H1 (cell line): ENCODE results near the gene SYT17. TPM values are rescaled to one million over a fixed set of nuclear protein-coding genes. Genes with fewer than 3 reads are reported as not detected.

Experiments used
- CTCF ChIA-PET: fragments of 300-600 bp; sonication (Branson Sonifier 250); formaldehyde crosslinking; loops from one replicate; lab custom pipeline; 2021; ENCODE audit not compliant: partially characterized antibody; lab: Charles Lee
- POLR2A ChIA-PET: fragments of 300-600 bp; sonication (Branson Sonifier 250); formaldehyde crosslinking; loops from one replicate; lab custom pipeline; 2021; ENCODE audit warnings: inconsistent platforms; ENCODE audit not compliant: partially characterized antibody; lab: Charles Lee
- DNase-seq, 2 experiments: peaks; one replicate each; pipeline versions ENCODE4 v3.0.0 to v3.0.0-alpha.2; 2010 to 2022; ENCODE audit warnings: low spot score in 2 of 2, low read depth in 1 of 2, mixed read lengths in 1 of 2
- FAIRE-seq: peaks from 2 replicates; lab custom pipeline; 2011; peaks lifted over from hg19 to GRCh38; lab: Jason Lieb, UNC
- H2AFZ ChIP-seq: 2 replicates; pipeline ENCODE4 v1.8.1; 2012; ENCODE audit warnings: low read length, inconsistent platforms
- H2AK5ac ChIP-seq: 2 replicates; pipeline ENCODE4 v1.6.1; 2013; ENCODE audit warnings: low read depth, low read length
- H2BK120ac ChIP-seq: replicated peaks from 2 replicates; pipeline ENCODE3; 2013; ENCODE audit warnings: low read depth, low read length, inconsistent platforms
- H2BK12ac ChIP-seq: 2 replicates; pipeline ENCODE4 v1.6.1; 2013; ENCODE audit warnings: low read depth, low read length
- H2BK15ac ChIP-seq: 2 replicates; pipeline ENCODE4 v1.6.1; 2013; ENCODE audit warnings: low read length
- H2BK20ac ChIP-seq: 2 replicates; pipeline ENCODE4 v1.6.1; 2013; ENCODE audit warnings: low read length
- H2BK5ac ChIP-seq: 2 replicates; pipeline ENCODE4 v1.6.1; 2013; ENCODE audit warnings: low read depth, low read length
- H3K14ac ChIP-seq: 2 replicates; pipeline ENCODE4 v1.6.1; 2013; ENCODE audit warnings: inconsistent platforms; ENCODE audit not compliant: insufficient read length
- H3K18ac ChIP-seq: 2 replicates; pipeline ENCODE4 v1.6.1; 2013; ENCODE audit warnings: low read length; ENCODE audit errors: extremely low read depth
- H3K23ac ChIP-seq: 2 replicates; pipeline ENCODE4 v1.6.1; 2013; ENCODE audit warnings: inconsistent platforms; ENCODE audit not compliant: insufficient read length
- H3K23me2 ChIP-seq: 2 replicates; pipeline ENCODE4 v1.6.1; 2013; ENCODE audit warnings: low read depth, low read length
- H3K27ac ChIP-seq: 2 replicates; pipeline ENCODE4 v1.6.1; 2011; ENCODE audit warnings: low read depth, low read length, inconsistent platforms
- H3K27me3 ChIP-seq, 4 experiments: replicated peaks in 1 of 4; 1 replicate in 1 of 4; 2 replicates in 3 of 4; pipeline versions ENCODE4 v1.6.1 to v1.8.1; 2011 to 2013; ENCODE audit warnings: low read length in 3 of 4, mild to moderate bottlenecking in 3 of 4, inconsistent platforms in 2 of 4, mixed read lengths in 2 of 4, moderate library complexity in 1 of 4; ENCODE audit not compliant: control insufficient read depth in 3 of 4, insufficient read depth in 3 of 4; ENCODE audit errors: extremely low read depth in 1 of 4
- H3K36me3 ChIP-seq, 4 experiments: 2 replicates each; pipeline versions ENCODE4 v1.6.1 to v1.8.1; 2011 to 2013; ENCODE audit warnings: mild to moderate bottlenecking in 4 of 4, low read length in 3 of 4, moderate library complexity in 2 of 4, control low read depth in 1 of 4, inconsistent platforms in 1 of 4; ENCODE audit not compliant: insufficient read depth in 4 of 4, control insufficient read depth in 2 of 4
- H3K4ac ChIP-seq: replicated peaks from 2 replicates; pipeline ENCODE3; 2013; ENCODE audit warnings: low read length, low read depth, mixed read lengths, inconsistent platforms; ENCODE audit not compliant: insufficient read length
- H3K4me1 ChIP-seq, 4 experiments: replicated peaks in 1 of 4; 1 replicate in 1 of 4; 2 replicates in 3 of 4; pipeline versions ENCODE4 v1.6.1 to v1.8.1; 2011 to 2013; ENCODE audit warnings: low read length in 3 of 4, inconsistent platforms in 2 of 4, mixed read lengths in 1 of 4; ENCODE audit not compliant: insufficient read depth in 4 of 4, control insufficient read depth in 3 of 4
- H3K4me2 ChIP-seq, 2 experiments: 2 replicates each; pipeline versions ENCODE4 v1.6.1 to v1.8.1; 2011 to 2013; ENCODE audit warnings: low read depth in 2 of 2, low read length in 2 of 2, control low read depth in 1 of 2, inconsistent platforms in 1 of 2, mild to moderate bottlenecking in 1 of 2; ENCODE audit not compliant: insufficient read depth in 1 of 2
- H3K4me3 ChIP-seq, 4 experiments: fragments of 200-600, 300-600 bp in 1 of 4; sonication (generic), shearing (Covaris generic), sonication (Bioruptor Twin) in 1 of 4; 2 replicates each; pipeline versions ENCODE4 v1.5.1 to v1.8.1; 2011 to 2016; ENCODE audit warnings: low read length in 4 of 4, low read depth in 3 of 4, control low read depth in 2 of 4, inconsistent platforms in 2 of 4, mild to moderate bottlenecking in 2 of 4, mixed read lengths in 1 of 4, moderate library complexity in 1 of 4; ENCODE audit not compliant: insufficient read depth in 2 of 4; ENCODE audit errors: extremely low read depth in 1 of 4
- H3K56ac ChIP-seq: replicated peaks from 2 replicates; pipeline ENCODE3; 2013; ENCODE audit warnings: low read depth, mild to moderate bottlenecking, mixed read lengths, low read length, inconsistent platforms; ENCODE audit not compliant: insufficient read length
- H3K79me1 ChIP-seq: 2 replicates; pipeline ENCODE4 v1.6.1; 2013; ENCODE audit warnings: low read depth, low read length, control low read depth
- H3K79me2 ChIP-seq, 2 experiments: 2 replicates each; pipeline versions ENCODE4 v1.6.1 to v1.8.1; 2012 to 2013; ENCODE audit warnings: low read length in 2 of 2, mild to moderate bottlenecking in 2 of 2, inconsistent platforms in 1 of 2; ENCODE audit not compliant: insufficient read depth in 2 of 2, control insufficient read depth in 1 of 2
- H3K9ac ChIP-seq, 4 experiments: replicated peaks in 1 of 4; 1 replicate in 1 of 4; 2 replicates in 3 of 4; pipeline versions ENCODE4 v1.6.1 to v1.8.1; 2011 to 2013; ENCODE audit warnings: low read depth in 3 of 4, low read length in 3 of 4, control low read depth in 2 of 4, mild to moderate bottlenecking in 2 of 4, moderate library complexity in 2 of 4, inconsistent platforms in 1 of 4; ENCODE audit errors: extremely low read depth in 1 of 4
- H3K9me3 ChIP-seq, 2 experiments: 2 replicates each; pipeline versions ENCODE4 v1.6.1 to v1.8.1; 2012 to 2013; ENCODE audit warnings: mild to moderate bottlenecking in 2 of 2, moderate library complexity in 2 of 2, control low read depth in 1 of 2, inconsistent platforms in 1 of 2, low read depth in 1 of 2, low read length in 1 of 2, mixed read lengths in 1 of 2; ENCODE audit not compliant: insufficient read depth in 2 of 2
- H4K20me1 ChIP-seq, 2 experiments: replicated peaks in 1 of 2; 2 replicates each; pipeline versions ENCODE3 to v1.8.1; 2011 to 2013; ENCODE audit warnings: inconsistent platforms in 2 of 2, low read length in 2 of 2, mild to moderate bottlenecking in 1 of 2; ENCODE audit not compliant: insufficient read depth in 2 of 2, control insufficient read depth in 1 of 2
- H4K5ac ChIP-seq: 2 replicates; pipeline ENCODE4 v1.6.1; 2013; ENCODE audit warnings: low read length, low read depth, mixed read lengths, inconsistent platforms; ENCODE audit not compliant: insufficient read length
- H4K8ac ChIP-seq: 2 replicates; pipeline ENCODE4 v1.8.0; 2013; ENCODE audit warnings: mild to moderate bottlenecking, moderate library complexity, low read length, inconsistent platforms; ENCODE audit not compliant: insufficient read depth; ENCODE audit errors: extremely low read depth
- H4K91ac ChIP-seq: replicated peaks from 2 replicates; pipeline ENCODE3; 2013; ENCODE audit warnings: low read length, mixed read lengths, inconsistent platforms; ENCODE audit not compliant: insufficient read length
- BCL11A ChIP-seq, 2 experiments: IDR thresholded peaks; one replicate each; pipeline ENCODE4 v1.6.1; 2011; ENCODE audit warnings: low read depth in 2 of 2, low read length in 2 of 2, mild to moderate bottlenecking in 2 of 2
- CEBPB ChIP-seq: IDR thresholded peaks from 2 replicates; pipeline ENCODE4 v1.6.1; 2012; ENCODE audit warnings: low read depth, low read length
- GABPA ChIP-seq: IDR thresholded peaks from 2 replicates; pipeline ENCODE4 v1.6.1; 2011; ENCODE audit warnings: mild to moderate bottlenecking, low read length, moderate library complexity, borderline replicate concordance; ENCODE audit not compliant: insufficient read depth
- HDAC6 ChIP-seq: IDR thresholded peaks from one replicate; pipeline ENCODE4 v1.7.1; 2012; ENCODE audit warnings: low read depth, mild to moderate bottlenecking, inconsistent platforms, low read length, moderate library complexity
- NANOG ChIP-seq: IDR thresholded peaks from 2 replicates; pipeline ENCODE4 v1.6.1; 2011; ENCODE audit warnings: low read length, low read depth, mild to moderate bottlenecking, inconsistent platforms; ENCODE audit not compliant: insufficient read depth, poor library complexity, severe bottlenecking
- NRF1 ChIP-seq: IDR thresholded peaks from 2 replicates; pipeline ENCODE4 v1.6.1; 2011; ENCODE audit warnings: mild to moderate bottlenecking, low read depth, low read length, improper control_type of control experiment
- RFX5 ChIP-seq: IDR thresholded peaks from 2 replicates; pipeline ENCODE4 v1.6.1; 2011; ENCODE audit warnings: low read depth, low read length, improper control_type of control experiment, borderline replicate concordance
- USF2 ChIP-seq: IDR thresholded peaks from 2 replicates; pipeline ENCODE4 v1.6.1; 2011; ENCODE audit warnings: low read length, improper control_type of control experiment
- WGBS, 2 experiments: shearing (Covaris generic) in 1 of 2; methylation state at CpG; one replicate each; pipeline versions ENCODE4 v1.1.6 to v1.1.7; 2013 to 2015; ENCODE audit warnings: low lambda C conversion rate in 2 of 2, mixed read lengths in 2 of 2, inconsistent platforms in 1 of 2, low coverage in 1 of 2, missing lambda C conversion rate in 1 of 2; ENCODE audit not compliant: insufficient replicate concordance in 2 of 2, insufficient coverage in 1 of 2, insufficient read length in 1 of 2; ENCODE audit errors: extremely low coverage in 1 of 2, missing lambda C conversion rate in 1 of 2; 5-methylcytosine and 5-hydroxymethylcytosine counted together
- polyA plus RNA-seq, 7 experiments: library from polyadenylated mRNA; depleted of rRNA in 3 of 7; stranded (reverse) in 5 of 7; unstranded in 2 of 7; fragments of >200 nt in 5 of 7; fragments of 200-250 nt in 2 of 7; gene quantifications; 1 replicate in 5 of 7; 2 replicates in 1 of 7; 4 replicates in 1 of 7; pipeline versions ENCODE4 v1.2.1 to v1.2.3, GENCODE V29; 2011 to 2013; ENCODE audit warnings: missing spikeins in 2 of 7, mixed read lengths in 2 of 7
- total RNA-seq: library from RNA; stranded (reverse); fragmentation: NEBNext Ultra II Directional; extraction: Animal tissue kit (Norgen Biotek cat#: 25700); gene quantifications from 2 replicates; pipeline ENCODE4 v1.2.1, GENCODE V29; 2021

The SYT17 gene
- total and polyA plus RNA-seq, 2 of the 8 experiments (the other 6 are each of a cell fraction or from before 2014, with no cell fraction given): 5.8 to 18.1 TPM

- H3K4me3 ChIP-seq: no peak overlapping the region
- CTCF ChIA-PET: interaction anchor here (0.6 to 3.6 kb wide), 2 partner anchors 10 kb away, joined by 3 to 21 read pairs; no protein-coding TSS in a partner anchor
- POLR2A ChIA-PET: interaction anchor here (0.6 kb wide), 1 partner anchor 13 kb away, joined by 3 read pairs; no protein-coding TSS in a partner anchor
- H4K91ac ChIP-seq: no peak overlapping the region
- no peak overlapping the region for H3K56ac ChIP-seq
- H3K23ac ChIP-seq: no peak overlapping the region
- no peak overlapping the region for H4K5ac ChIP-seq
- H3K4me2 ChIP-seq: no peak overlapping the region
- no peak overlapping the region for H4K8ac ChIP-seq
- DNase-seq (no peak), FAIRE-seq (no peak)
- no peaks in the 10 kb centered on the region for H3K79me1 ChIP-seq
- no peaks in the 10 kb centered on the region for H3K27me3 ChIP-seq
- H3K18ac ChIP-seq: no peak overlapping the region
- H2BK120ac ChIP-seq: no peak overlapping the region
- no peak overlapping the region for H2BK20ac ChIP-seq
- H2AFZ ChIP-seq: no peak overlapping the region
- no peak overlapping the region for H3K4ac ChIP-seq
- WGBS, 2 experiments: 90% methylated on average over 5 of the region's 5 CpGs; no CpG with 5 or more reads in 1 of the 2 experiments
- H4K20me1 ChIP-seq: no peaks in the 10 kb centered on the region
- no peak overlapping the region for H2BK15ac ChIP-seq
- H3K9me3 ChIP-seq: no peaks in the 10 kb centered on the region
- H3K79me2 ChIP-seq: no peaks in the 10 kb centered on the region
- no peak overlapping the region for H2BK5ac ChIP-seq
- no peak overlapping the region for H2AK5ac ChIP-seq
- no peak overlapping the region for H3K9ac ChIP-seq
- no peak overlapping the region for H3K14ac ChIP-seq
- no peak overlapping the region for H3K27ac ChIP-seq
- H3K36me3 ChIP-seq: no peaks in the 10 kb centered on the region
- peaks cover 0 to 8% (median 4%) of the 10 kb centered on the region in 4 experiments; a peak in 3 of 7 replicates for H3K4me1 ChIP-seq
- no peak overlapping the region for H2BK12ac ChIP-seq
- no peaks in the 10 kb centered on the region for H3K23me2 ChIP-seq
- no peak for TF ChIP-seq NRF1
- no peak for TF ChIP-seq RFX5
- TF ChIP-seq BCL11A (IDR thresholded peaks at IDR 0.05; ENCODE audit: low read depth in 2 of 2, low read length in 2 of 2): no peak
- TF ChIP-seq GABPA: no peak
- no peak for TF ChIP-seq USF2
- TF ChIP-seq HDAC6: no peak
- TF ChIP-seq NANOG: no peak
- TF ChIP-seq CEBPB: no peak
Observed at GRCh38 chr16:19188406-19188805, 20.4 kb downstream of the SYT17 start.
